NCI-H524 treated with DMSO at 0.1 percent for 48 hours (cell line): Measurements from ENCODE around the gene RETREG1.

Experiments
- DNase-seq: peaks from one replicate; lab custom pipeline; 2025; lab: John Stamatoyannopoulos, UW

The RETREG1 gene

DNA sequence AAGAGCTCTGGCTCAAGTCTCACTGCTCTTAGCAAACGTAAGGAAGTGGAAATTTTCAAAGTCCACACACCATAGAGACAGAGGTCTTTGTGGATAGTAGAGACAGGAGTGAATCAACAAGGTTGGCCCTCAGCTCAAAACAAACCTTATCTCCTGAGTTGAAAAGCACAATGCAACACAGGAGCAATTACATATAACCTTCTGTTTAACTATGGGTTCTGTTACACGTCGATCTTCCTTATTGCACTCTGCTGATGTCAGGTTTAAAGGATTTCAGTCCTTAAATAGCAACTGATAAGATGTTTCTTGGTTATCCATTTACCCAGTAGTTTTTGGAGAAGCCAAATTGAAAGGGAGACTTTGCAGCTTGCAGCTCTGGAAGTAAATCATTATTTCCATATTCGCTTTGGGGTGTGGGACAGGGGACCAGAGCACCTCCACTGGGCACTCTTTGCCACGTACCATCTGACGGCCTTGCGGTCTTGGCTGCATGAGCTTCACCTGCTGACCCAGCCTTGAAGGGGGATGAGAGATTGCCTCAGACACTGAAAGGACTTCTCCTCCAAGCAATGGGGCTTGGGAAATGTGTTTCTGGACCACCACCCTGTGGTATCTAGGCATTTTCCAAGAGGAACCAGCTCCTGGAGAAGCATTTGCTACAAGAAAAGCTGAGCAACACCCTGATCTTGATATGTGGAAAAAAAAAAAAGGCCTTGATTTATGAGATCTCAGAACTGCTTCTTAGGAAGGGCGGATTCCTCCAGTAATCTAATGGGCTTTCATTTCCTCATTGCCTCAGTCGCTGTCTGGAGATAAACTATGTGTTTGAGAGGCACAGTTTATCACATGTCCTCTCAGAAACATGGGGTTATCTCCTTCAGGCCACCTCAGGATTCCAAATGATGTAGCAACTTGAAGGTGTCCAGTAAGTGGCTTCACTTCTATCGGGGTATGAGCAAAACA, 95.0 kb downstream of the RETREG1 start:
- DNase-seq, result no peak

- no peak for DNase-seq
These were observed 96.0 kb downstream of the RETREG1 start for GRCh38 chr5:16520841-16521240.

GRCh38 chr5:16519435-16519834, 97.4 kb downstream of the RETREG1 start:
- DNase-seq, result no peak

- DNase-seq, result no peak
These were observed 98.2 kb downstream of the RETREG1 start for GRCh38 chr5:16518606-16519005.

DNA sequence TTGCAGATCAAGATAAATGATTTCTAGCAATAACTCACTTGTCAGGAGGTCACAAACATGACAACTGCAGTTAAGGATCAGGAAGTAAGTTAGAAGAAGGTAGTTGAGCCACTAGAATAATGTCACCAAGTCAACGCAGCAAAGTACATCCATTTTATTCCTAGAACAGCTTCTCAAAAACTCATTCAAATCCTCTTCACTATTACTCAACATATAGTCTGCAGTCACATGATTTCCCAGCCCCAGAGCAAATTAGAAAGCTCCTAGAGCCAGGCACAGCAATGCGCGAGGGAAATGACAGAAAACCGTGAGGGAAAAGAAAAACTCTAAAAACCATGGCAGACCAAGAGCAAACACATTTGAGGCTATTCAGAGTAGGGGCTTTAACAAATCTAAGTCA, 101.3 kb downstream of the RETREG1 start:
- DNase-seq, result no peak

DNA sequence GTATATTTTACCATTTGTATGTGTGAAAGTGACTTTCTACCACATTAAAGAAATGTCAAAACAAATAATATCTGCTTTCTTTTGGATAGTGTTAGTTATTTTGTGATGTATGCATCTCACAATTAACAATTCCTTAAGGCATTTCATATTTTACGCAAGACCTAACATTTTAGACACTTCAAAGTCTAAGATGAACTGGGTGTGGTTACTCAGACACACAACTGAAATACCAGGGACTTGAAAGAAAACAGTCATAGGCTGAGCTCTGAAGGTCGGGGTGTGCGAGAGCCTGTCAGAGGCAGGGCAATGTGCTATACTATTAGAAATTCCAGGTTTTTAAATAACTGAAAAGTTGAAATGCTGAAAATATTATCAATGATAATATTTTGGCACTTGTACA, 106.7 kb downstream of the RETREG1 start:
- DNase-seq, result no peak

- no peak for DNase-seq
These were observed 107.9 kb downstream of the RETREG1 start for GRCh38 chr5:16508730-16509531.

DNA sequence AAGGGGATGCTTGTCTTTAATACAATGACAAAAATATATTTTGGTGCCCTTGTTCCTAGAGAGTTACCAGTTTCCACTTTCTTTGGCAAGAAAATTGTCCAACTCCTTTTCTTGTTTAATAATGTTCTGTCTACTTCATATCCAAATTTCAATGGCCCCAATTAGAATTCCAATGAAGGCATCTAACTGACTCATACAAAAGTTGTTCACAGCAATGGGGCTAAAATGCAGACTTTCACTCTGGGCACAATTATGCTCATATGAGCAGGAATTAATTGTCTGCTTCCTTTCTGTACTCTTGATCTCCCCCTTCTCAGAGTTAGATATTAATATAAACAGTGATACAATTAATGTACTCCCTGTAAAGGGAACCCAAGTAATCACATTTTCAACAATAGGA, 109.1 kb downstream of the RETREG1 start:
- DNase-seq, result no peak

DNA sequence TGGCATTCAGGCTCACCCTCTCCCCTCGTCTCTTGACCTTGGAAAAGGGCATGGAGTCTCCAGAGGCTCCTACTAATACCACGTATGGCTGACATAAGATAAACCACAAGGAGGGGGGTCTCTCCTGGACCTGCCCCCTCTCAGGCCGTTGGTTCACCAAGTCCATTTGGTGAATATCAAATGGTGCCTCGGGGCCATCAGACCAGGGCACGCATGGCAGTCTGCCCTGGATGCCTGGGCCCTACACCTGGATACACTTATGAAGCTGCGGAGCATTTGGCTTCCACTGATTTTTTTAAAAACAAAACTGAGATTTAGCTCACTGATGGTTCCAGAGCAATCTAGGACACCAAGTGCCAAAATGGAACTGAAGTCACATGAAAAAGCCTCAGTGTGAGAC, 110.9 kb downstream of the RETREG1 start:
- DNase-seq, result no peak

DNA sequence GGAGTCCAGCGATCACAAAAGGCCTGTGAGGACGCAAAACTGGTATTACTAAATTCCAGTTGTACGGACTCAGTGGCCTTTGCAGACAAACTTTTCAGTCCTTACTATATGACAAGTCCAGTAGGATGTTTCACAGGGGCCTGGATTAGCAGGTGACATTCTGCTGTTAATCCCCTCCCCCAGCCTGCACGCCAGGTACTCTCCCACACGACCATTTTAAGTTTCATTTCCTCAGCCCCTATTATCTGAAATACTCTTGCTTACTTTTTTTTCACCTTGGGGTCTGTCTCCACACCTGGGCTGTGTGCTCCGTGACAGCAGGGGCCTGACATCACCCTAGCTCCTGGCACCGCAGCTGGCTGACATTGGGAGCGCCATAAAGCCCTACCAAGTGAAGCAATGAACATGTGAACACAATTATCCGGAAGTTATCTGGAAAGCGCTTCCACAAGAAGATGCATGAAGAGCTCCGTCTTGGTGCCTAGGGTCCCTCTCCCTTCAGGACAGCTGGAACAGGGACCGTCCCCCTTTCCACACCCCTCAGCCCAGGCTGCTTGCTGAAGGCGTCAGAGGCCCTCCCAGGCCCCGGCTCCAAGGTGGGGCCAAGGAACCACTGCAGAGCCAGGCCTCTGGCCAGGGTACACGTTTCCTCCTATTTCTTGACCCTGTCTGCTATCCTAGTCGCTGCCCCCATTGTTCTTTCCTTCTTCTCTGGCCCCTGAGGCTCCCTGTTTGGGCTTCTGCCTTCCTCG, 111.5 kb downstream of the RETREG1 start:
- no peak for DNase-seq

- no peak for DNase-seq
These were observed 112.2 kb downstream of the RETREG1 start for GRCh38 chr5:16504571-16504970.

GRCh38 chr5:16502866-16503265, 113.9 kb downstream of the RETREG1 start:
- DNase-seq, result no peak

DNA sequence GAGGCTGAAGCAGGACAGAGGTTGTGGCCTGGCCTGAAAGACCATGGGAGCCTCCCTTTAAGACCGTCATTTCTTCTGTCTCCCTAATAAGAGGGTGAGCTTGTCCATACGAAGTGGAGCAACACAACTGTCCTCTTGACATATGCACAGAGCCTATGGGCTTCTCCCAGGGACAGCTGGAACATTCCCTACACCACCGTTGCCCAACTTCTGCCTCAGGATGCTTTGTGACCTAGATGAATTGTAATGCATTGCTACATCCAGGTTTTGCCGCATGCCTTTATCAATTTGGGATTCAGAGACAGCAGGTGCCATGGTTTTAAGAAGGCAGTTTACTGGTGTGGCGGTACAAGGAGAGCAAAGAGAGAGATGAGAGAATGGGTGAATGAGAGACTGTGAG, 116.8 kb downstream of the RETREG1 start:
- DNase-seq, result no peak

- no peak for DNase-seq
These were observed 119.3 kb downstream of the RETREG1 start for GRCh38 chr5:16497546-16497945.

DNA sequence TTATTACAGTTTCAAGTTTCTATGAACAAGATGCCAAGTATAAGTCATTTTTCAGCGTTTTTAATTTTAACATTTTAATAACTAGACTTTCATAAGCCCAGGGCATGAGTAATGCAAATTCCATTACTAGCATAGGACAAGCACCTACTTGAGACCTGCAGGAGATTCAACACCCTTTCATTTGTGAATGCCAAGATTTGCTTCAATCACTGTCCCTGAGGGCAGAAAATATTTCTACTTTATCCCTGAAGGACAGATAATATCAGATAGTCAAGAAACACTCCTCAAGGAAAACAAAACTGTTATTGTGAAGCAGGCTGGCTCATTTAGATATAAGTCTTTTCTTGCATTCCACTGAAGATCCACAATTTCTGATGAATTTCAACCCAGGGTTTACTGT, 123.5 kb downstream of the RETREG1 start:
- no peak for DNase-seq

DNA sequence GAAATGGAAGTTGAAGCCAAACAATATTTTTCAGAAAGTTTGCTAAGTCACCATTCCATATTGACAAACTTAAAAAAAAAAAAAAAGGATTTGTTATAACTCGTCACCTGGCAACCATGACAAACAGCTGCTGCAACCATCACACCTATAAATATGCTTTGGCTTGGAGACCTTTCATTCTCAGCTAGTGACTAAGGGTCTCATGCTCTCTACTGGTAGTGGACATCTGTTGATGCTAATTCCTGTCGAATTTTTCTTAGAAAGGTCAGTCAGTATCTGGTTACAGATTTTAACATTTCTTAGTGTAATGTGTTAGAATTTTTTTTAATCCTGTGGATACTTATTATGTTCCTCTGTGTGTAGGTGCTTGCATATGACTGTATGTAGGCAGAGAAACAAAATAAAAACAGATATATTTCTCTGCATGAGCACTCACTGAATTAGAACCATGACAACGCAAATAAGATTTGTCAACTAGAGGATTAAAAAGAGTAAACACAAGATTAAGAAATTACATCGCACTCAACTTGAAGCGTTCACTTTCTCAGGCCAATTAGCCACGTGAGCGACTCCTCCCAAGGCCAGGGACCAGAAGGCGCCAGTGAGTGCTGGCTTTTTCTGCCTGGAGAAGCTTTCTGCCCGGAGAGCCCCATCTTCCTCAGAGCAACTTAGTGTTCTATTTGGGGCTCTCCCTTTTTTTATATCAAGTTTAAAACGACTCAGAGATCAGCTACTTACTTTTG, 124.2 kb downstream of the RETREG1 start:
- peak; percentile 64 for DNase-seq

DNA sequence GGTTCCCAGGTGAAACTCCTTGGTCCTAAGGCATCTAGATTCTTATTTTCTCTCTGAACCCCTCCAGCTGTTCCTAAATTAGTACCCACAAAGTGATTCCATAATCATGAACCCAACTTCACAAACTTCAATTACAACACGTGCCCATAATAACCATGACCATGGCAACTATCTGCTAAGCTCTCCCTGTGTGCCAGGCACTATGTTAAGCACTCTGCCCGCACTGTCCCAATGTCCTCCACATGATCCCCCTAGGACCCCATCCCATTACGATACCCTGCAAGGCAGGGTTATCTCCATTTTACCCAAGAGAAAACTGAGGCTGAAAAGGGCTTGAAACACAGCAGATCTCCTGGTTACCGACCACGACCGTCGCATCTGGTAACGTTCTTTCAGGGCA, 125.9 kb downstream of the RETREG1 start:
- DNase-seq, result no peak

GRCh38 chr5:16489322-16489791, 127.4 kb downstream of the RETREG1 start:
- peak; percentile 45 for DNase-seq

GRCh38 chr5:16487456-16487855, 129.3 kb downstream of the RETREG1 start:
- DNase-seq, result no peak

- DNase-seq, result no peak
These were observed 130.1 kb downstream of the RETREG1 start for GRCh38 chr5:16486711-16487111.

GRCh38 chr5:16485656-16486055, 131.1 kb downstream of the RETREG1 start:
- no peak for DNase-seq
